Mesendoderm (in vitro differentiated cells): ENCODE results near the gene KCNE4.

Source experiments
- DNase-seq: peaks from one replicate; pipeline ENCODE4 v3.0.0; 2013
- H2AK5ac ChIP-seq: 2 replicates; pipeline ENCODE4 v1.6.1; 2013; ENCODE audit warnings: low read length, inconsistent platforms
- H2BK120ac ChIP-seq: 2 replicates; pipeline ENCODE4 v1.6.1; 2013; ENCODE audit warnings: low read depth, mild to moderate bottlenecking, low read length, moderate library complexity, mixed read lengths
- H2BK15ac ChIP-seq: replicated peaks from 2 replicates; pipeline ENCODE4 v1.6.1; 2013; ENCODE audit warnings: low read depth, mild to moderate bottlenecking, moderate library complexity
- H2BK5ac ChIP-seq: 2 replicates; pipeline ENCODE4 v1.6.1; 2013; ENCODE audit warnings: low read length, inconsistent platforms
- H3K18ac ChIP-seq: 2 replicates; pipeline ENCODE4 v1.6.1; 2013; ENCODE audit warnings: mild to moderate bottlenecking, low read length, mixed read lengths
- H3K23ac ChIP-seq: one replicate; pipeline ENCODE4 v1.6.1; 2013; ENCODE audit warnings: low read length
- H3K27ac ChIP-seq: 2 replicates; pipeline ENCODE4 v1.5.1; 2013; ENCODE audit warnings: low read depth, mild to moderate bottlenecking, inconsistent platforms, low read length, moderate library complexity
- H3K27me3 ChIP-seq: 2 replicates; pipeline ENCODE4 v1.6.1; 2013; ENCODE audit warnings: low read length, control low read depth, mild to moderate bottlenecking, inconsistent platforms; ENCODE audit not compliant: insufficient read depth, poor library complexity
- H3K36me3 ChIP-seq: 2 replicates; pipeline ENCODE4 v1.6.1; 2013; ENCODE audit warnings: low read length, inconsistent platforms; ENCODE audit not compliant: control insufficient read depth, insufficient read depth
- H3K4ac ChIP-seq: one replicate; pipeline ENCODE4 v1.6.1; 2013; ENCODE audit warnings: low read depth, mild to moderate bottlenecking, low read length, moderate library complexity
- H3K4me1 ChIP-seq: 2 replicates; pipeline ENCODE4 v1.6.1; 2013; ENCODE audit warnings: low read depth, low read length, inconsistent platforms; ENCODE audit not compliant: control insufficient read depth
- H3K4me2 ChIP-seq: 2 replicates; pipeline ENCODE4 v1.6.1; 2013; ENCODE audit warnings: low read length
- H3K4me3 ChIP-seq: 2 replicates; pipeline ENCODE4 v1.5.1; 2013; ENCODE audit warnings: mild to moderate bottlenecking, low read length
- H3K56ac ChIP-seq: one replicate; pipeline ENCODE4 v1.6.1; 2013; ENCODE audit warnings: low read length
- H3K79me1 ChIP-seq: 2 replicates; pipeline ENCODE4 v1.6.1; 2013; ENCODE audit warnings: low read length, inconsistent platforms
- H3K79me2 ChIP-seq: 2 replicates; pipeline ENCODE4 v1.6.1; 2013; ENCODE audit warnings: mild to moderate bottlenecking, low read length; ENCODE audit not compliant: control insufficient read depth, insufficient read depth
- H3K9ac ChIP-seq: 2 replicates; pipeline ENCODE4 v1.6.1; 2013; ENCODE audit warnings: low read length, inconsistent platforms
- H4K5ac ChIP-seq: one replicate; pipeline ENCODE4 v1.6.1; 2013; ENCODE audit warnings: low read length
- H4K8ac ChIP-seq: one replicate; pipeline ENCODE4 v1.6.1; 2013; ENCODE audit warnings: low read depth, mild to moderate bottlenecking, control low read depth, low read length, moderate library complexity
- WGBS: extraction: QIAGEN DNeasy Blood & Tissue Kit; methylation state at CpG from one replicate; pipeline ENCODE4 v1.1.7; 2013; ENCODE audit warnings: low lambda C conversion rate, missing lambda C conversion rate; ENCODE audit not compliant: insufficient coverage; ENCODE audit errors: extremely low coverage; 5-methylcytosine and 5-hydroxymethylcytosine counted together

Gene KCNE4

GRCh38 chr2:223052548-223053483 is 826 bp downstream of the KCNE4 start:
- H2BK15ac ChIP-seq, result no peak overlapping the region
- H2BK120ac ChIP-seq, result no peak overlapping the region
- no peak overlapping the region for H4K5ac ChIP-seq
- H3K18ac ChIP-seq, result no peak overlapping the region
- H2AK5ac ChIP-seq, result no peak overlapping the region
- no peaks in the 10 kb centered on the region for H3K36me3 ChIP-seq
- WGBS, result no CpG with 5 or more reads among the region's 42 CpGs
- H3K56ac ChIP-seq, result no peak overlapping the region
- no peak overlapping the region for H3K27ac ChIP-seq
- H3K23ac ChIP-seq, result no peak overlapping the region
- H3K4me3 ChIP-seq, result no peak overlapping the region
- no peak overlapping the region for H4K8ac ChIP-seq
- no peaks in the 10 kb centered on the region for H3K79me1 ChIP-seq
- no peak overlapping the region for H3K4ac ChIP-seq
- H2BK5ac ChIP-seq, result no peak overlapping the region
- H3K27me3 ChIP-seq, result no peaks in the 10 kb centered on the region
- H3K79me2 ChIP-seq, result no peaks in the 10 kb centered on the region
- DNase-seq, result no peak
- H3K9ac ChIP-seq, result no peak overlapping the region
- H3K4me1 ChIP-seq, result no peaks in the 10 kb centered on the region
- H3K4me2 ChIP-seq, result no peak overlapping the region

GRCh38 chr2:223053484-223054192 is 1.6 kb downstream of the KCNE4 start:
- no peaks in the 10 kb centered on the region for H3K4me1 ChIP-seq
- peak; percentile 43 for DNase-seq
- no peak overlapping the region for H2BK5ac ChIP-seq
- no peak overlapping the region for H2BK15ac ChIP-seq
- no peak overlapping the region for H2AK5ac ChIP-seq
- H3K4ac ChIP-seq, result no peak overlapping the region
- no peak overlapping the region for H4K5ac ChIP-seq
- no peak overlapping the region for H2BK120ac ChIP-seq
- H3K56ac ChIP-seq, result no peak overlapping the region
- no CpG with 5 or more reads among the region's 14 CpGs for WGBS
- no peak overlapping the region for H3K27ac ChIP-seq
- no peaks in the 10 kb centered on the region for H3K27me3 ChIP-seq
- H3K9ac ChIP-seq, result no peak overlapping the region
- no peaks in the 10 kb centered on the region for H3K79me1 ChIP-seq
- no peaks in the 10 kb centered on the region for H3K79me2 ChIP-seq
- H3K23ac ChIP-seq, result no peak overlapping the region
- no peak overlapping the region for H3K4me3 ChIP-seq
- H3K36me3 ChIP-seq, result no peaks in the 10 kb centered on the region
- H4K8ac ChIP-seq, result no peak overlapping the region
- H3K4me2 ChIP-seq, result no peak overlapping the region
- no peak overlapping the region for H3K18ac ChIP-seq

GRCh38 chr2:223054193-223054781 is 2.3 kb downstream of the KCNE4 start:
- Histone ChIP-seq H3K18ac (no peak overlapping the region), H2BK15ac (no peak overlapping the region), H3K23ac (no peak overlapping the region), H3K9ac (no peak overlapping the region), H3K4ac (no peak overlapping the region), H3K79me1 (no peaks in the 10 kb centered on the region), H3K56ac (no peak overlapping the region), H3K4me3 (no peak overlapping the region), H2BK5ac (no peak overlapping the region), H3K79me2 (no peaks in the 10 kb centered on the region), H3K4me2 (no peak overlapping the region), H4K8ac (no peak overlapping the region), H4K5ac (no peak overlapping the region), H2AK5ac (no peak overlapping the region), H3K36me3 (no peaks in the 10 kb centered on the region), H2BK120ac (no peak overlapping the region), H3K27me3 (no peaks in the 10 kb centered on the region), H3K4me1 (no peaks in the 10 kb centered on the region), H3K27ac (no peak overlapping the region)
- no CpG with 5 or more reads among the region's 11 CpGs for WGBS
- DNase-seq, result no peak

- Histone ChIP-seq H3K4me2 (no peak overlapping the region), H3K4me1 (no peaks in the 10 kb centered on the region)
- no peak for DNase-seq
Observed at GRCh38 chr2:223055140-223055539, 3.1 kb downstream of the KCNE4 start.

GRCh38 chr2:223055836-223056235 is 3.8 kb downstream of the KCNE4 start:
- Histone ChIP-seq H3K4me3 (no peak overlapping the region), H4K8ac (no peak overlapping the region), H3K36me3 (no peaks in the 10 kb centered on the region), H3K18ac (no peak overlapping the region), H2BK15ac (no peak overlapping the region), H3K9ac (no peak overlapping the region), H3K79me1 (no peaks in the 10 kb centered on the region), H3K27ac (no peak overlapping the region), H3K27me3 (no peaks in the 10 kb centered on the region), H3K4me2 (no peak overlapping the region), H3K4ac (no peak overlapping the region), H2BK5ac (no peak overlapping the region), H2AK5ac (no peak overlapping the region), H3K56ac (no peak overlapping the region), H3K4me1 (no peaks in the 10 kb centered on the region), H4K5ac (no peak overlapping the region), H3K79me2 (no peaks in the 10 kb centered on the region), H2BK120ac (no peak overlapping the region), H3K23ac (no peak overlapping the region)
- WGBS, result no CpG with 5 or more reads among the region's 5 CpGs
- no peak for DNase-seq

More at GRCh38 chr2:223055140-223055539, 3.1 kb downstream of the KCNE4 start:
- H3K27ac ChIP-seq, result no peak overlapping the region
- H3K56ac ChIP-seq, result no peak overlapping the region
- no peaks in the 10 kb centered on the region for H3K36me3 ChIP-seq
- no peak overlapping the region for H3K23ac ChIP-seq
- H2BK15ac ChIP-seq, result no peak overlapping the region
- no peak overlapping the region for H4K5ac ChIP-seq
- WGBS, result no CpG with 5 or more reads among the region's 4 CpGs
- H3K79me2 ChIP-seq, result no peaks in the 10 kb centered on the region
- H2BK5ac ChIP-seq, result no peak overlapping the region
- no peak overlapping the region for H2BK120ac ChIP-seq
- H3K79me1 ChIP-seq, result no peaks in the 10 kb centered on the region
- H2AK5ac ChIP-seq, result no peak overlapping the region
- no peak overlapping the region for H3K4ac ChIP-seq
- no peak overlapping the region for H3K18ac ChIP-seq
- no peak overlapping the region for H3K4me3 ChIP-seq
- H3K27me3 ChIP-seq, result no peaks in the 10 kb centered on the region
- no peak overlapping the region for H3K9ac ChIP-seq
- H4K8ac ChIP-seq, result no peak overlapping the region
